Astrocyte of the cerebellum (primary cell): ENCODE data around the gene CD34.

Experiments
- DNase-seq: peaks from one replicate; pipeline ENCODE4 v3.0.0-alpha.2; 2011; ENCODE audit warnings: low read depth
- H3K4me3 ChIP-seq: 2 replicates; pipeline ENCODE4 v1.5.1; 2011; ENCODE audit warnings: mild to moderate bottlenecking, low read depth, low read length, moderate library complexity
- CTCF ChIP-seq: IDR thresholded peaks from 2 replicates; pipeline ENCODE4 v1.5.1; 2012; ENCODE audit warnings: low read length, low read depth, moderate library complexity, mild to moderate bottlenecking; ENCODE audit errors: missing control alignments
- in situ Hi-C: cut with HindIII; loops from 2 replicates; pipeline ENCODE4 v1.10.0; 2017; ENCODE audit warnings: low sequenced_read_pairs

The CD34 gene

DNA sequence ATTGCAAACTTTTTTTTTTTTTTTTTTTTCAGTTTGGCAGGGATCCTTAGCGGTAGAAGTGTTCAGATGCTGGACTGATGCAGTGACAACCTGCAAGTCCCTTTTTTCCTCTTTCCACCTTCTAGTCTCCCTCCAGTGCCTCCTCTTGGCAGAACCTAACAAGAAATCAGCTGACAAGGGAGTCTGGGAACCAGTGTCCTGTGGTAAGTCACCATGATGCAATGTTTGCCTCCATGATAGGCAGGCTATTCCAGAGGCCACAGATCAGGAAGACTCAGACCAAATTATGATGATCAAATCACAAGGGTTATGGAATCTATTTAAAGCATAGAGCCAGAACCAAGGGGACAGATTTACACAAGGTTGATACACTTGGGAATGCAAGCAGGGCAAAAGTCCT lies 3.0 kb upstream of the CD34 start:
- in situ Hi-C loops = no loop called here
- DNase-seq = no peak
- TF ChIP-seq CTCF = no peak
- no peak overlapping the region for H3K4me3 ChIP-seq

- DNase-seq = no peak
- TF ChIP-seq CTCF = no peak
- H3K4me3 ChIP-seq = no peak overlapping the region
- in situ Hi-C loops = no loop called here
These were observed 1.2 kb upstream of the CD34 start for GRCh38 chr1:207911856-207912760.

DNA sequence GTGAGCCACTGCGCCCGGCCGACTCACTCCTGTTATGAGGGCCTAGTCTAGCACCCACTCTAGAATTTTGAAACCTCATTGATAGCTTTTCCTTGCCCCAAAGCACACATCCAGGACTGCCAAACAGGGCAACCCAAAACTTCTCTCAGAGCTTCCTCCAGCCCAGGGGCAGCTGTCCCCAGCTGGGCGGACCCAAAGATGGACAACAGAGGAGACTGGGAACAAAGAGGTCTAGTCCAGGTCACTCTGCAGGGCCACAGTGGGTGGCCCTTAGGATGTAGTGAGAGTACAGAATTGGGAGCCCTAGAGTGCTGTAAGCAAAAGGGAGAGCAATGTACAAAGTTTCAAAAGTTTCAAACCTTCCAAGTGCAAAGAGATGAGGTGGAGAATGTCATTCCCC lies 1.2 kb downstream of the CD34 start:
- in situ Hi-C loops = no loop called here
- no peak for DNase-seq
- no peak for TF ChIP-seq CTCF
- H3K4me3 ChIP-seq = no peak overlapping the region

- in situ Hi-C loops = no loop called here
- no peak for TF ChIP-seq CTCF
- DNase-seq = no peak
- H3K4me3 ChIP-seq = no peak overlapping the region
These were observed 2.7 kb downstream of the CD34 start for GRCh38 chr1:207908107-207908734.

DNA sequence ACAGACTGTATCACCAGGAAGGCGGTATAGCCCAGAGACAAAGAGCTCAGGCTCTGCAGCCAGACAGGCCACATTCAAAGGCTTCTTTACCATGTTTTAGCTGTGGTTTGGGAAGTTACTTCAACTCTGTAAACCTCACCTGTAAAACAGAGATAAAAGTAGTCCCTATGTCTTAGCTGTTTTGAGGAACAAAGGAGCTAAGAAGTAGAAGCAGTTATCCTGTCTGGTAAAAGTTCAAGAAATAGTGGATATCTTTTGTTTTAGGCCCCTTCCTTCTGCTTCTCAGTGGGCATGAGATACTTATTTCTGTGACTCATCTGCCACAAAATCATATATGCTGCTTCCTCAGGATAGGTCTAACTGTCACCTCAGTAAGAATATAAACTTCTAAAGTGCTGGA lies 6.5 kb downstream of the CD34 start:
- H3K4me3 ChIP-seq = no peak overlapping the region
- no peak for DNase-seq
- no peak for TF ChIP-seq CTCF
- in situ Hi-C loops = no loop called here

DNA sequence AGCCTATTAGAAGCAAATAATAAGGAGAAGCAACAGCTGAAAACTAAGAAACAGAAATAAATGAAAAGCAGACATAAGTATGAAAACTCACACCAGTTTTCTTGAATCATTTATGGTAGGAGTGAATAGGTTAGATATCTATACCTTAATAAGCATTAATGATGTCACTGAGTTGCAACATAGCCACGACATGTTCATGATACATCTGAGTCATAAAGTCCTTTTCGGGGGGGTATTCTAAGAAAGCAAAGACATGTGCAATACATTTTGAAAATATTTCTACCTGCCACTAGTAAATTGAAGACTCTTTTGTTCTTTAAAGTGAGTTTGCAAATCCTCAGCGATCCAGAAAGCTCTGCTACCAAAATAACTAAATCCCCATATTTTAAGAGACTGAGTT lies 7.2 kb downstream of the CD34 start:
- TF ChIP-seq CTCF = no peak
- in situ Hi-C loops = no loop called here
- DNase-seq = no peak

More for the DNA sequence above, 7.2 kb downstream of the CD34 start:
- no peak overlapping the region for H3K4me3 ChIP-seq
